HL-60 (cell line): ENCODE data around the gene RAMP3.

Experiments used
- DNase-seq, 2 experiments: peaks; one replicate each; pipeline ENCODE4 v3.0.0-alpha.2; 2010 to 2020; ENCODE audit warnings: low read depth in 1 of 2, low spot score in 1 of 2
- H3K27ac ChIP-seq: fragments of 250-450 bp; sonication (Bioruptor Pico); replicated peaks from 2 replicates; pipeline ENCODE4 v1.5.1; 2020; ENCODE audit warnings: mild to moderate bottlenecking, moderate library complexity
- H3K27me3 ChIP-seq: fragments of 250-450 bp; sonication (Bioruptor Pico); 2 replicates; pipeline ENCODE4 v1.5.1; 2021; ENCODE audit warnings: mild to moderate bottlenecking, moderate library complexity; ENCODE audit not compliant: insufficient read depth, poor library complexity, severe bottlenecking
- H3K4me3 ChIP-seq: replicated peaks from 2 replicates; pipeline ENCODE4 v1.5.1; 2011; ENCODE audit warnings: mild to moderate bottlenecking, control low read depth, low read length; ENCODE audit not compliant: insufficient read depth
- GABPA ChIP-seq: IDR thresholded peaks from 2 replicates; pipeline ENCODE4 v1.6.1; 2012; ENCODE audit warnings: low read depth
- POLR2AphosphoS5 ChIP-seq: IDR thresholded peaks from 2 replicates; pipeline ENCODE4 v1.6.1; 2012; ENCODE audit warnings: low read depth
- REST ChIP-seq: IDR thresholded peaks from 2 replicates; pipeline ENCODE4 v1.6.1; 2012; ENCODE audit warnings: low read depth; ENCODE audit not compliant: insufficient replicate concordance
- SPI1 ChIP-seq: IDR thresholded peaks from 2 replicates; pipeline ENCODE4 v1.6.1; 2012; ENCODE audit warnings: low read depth, mild to moderate bottlenecking, borderline replicate concordance
- TF ChIP-seq, protein P1 (sequence below): IDR thresholded peaks from one replicate; pipeline ENCODE4 v1.5.1; 2011; ENCODE audit warnings: low read length, control low read depth, inconsistent platforms; ENCODE audit not compliant: insufficient read depth

RAMP3 gene

DNA sequence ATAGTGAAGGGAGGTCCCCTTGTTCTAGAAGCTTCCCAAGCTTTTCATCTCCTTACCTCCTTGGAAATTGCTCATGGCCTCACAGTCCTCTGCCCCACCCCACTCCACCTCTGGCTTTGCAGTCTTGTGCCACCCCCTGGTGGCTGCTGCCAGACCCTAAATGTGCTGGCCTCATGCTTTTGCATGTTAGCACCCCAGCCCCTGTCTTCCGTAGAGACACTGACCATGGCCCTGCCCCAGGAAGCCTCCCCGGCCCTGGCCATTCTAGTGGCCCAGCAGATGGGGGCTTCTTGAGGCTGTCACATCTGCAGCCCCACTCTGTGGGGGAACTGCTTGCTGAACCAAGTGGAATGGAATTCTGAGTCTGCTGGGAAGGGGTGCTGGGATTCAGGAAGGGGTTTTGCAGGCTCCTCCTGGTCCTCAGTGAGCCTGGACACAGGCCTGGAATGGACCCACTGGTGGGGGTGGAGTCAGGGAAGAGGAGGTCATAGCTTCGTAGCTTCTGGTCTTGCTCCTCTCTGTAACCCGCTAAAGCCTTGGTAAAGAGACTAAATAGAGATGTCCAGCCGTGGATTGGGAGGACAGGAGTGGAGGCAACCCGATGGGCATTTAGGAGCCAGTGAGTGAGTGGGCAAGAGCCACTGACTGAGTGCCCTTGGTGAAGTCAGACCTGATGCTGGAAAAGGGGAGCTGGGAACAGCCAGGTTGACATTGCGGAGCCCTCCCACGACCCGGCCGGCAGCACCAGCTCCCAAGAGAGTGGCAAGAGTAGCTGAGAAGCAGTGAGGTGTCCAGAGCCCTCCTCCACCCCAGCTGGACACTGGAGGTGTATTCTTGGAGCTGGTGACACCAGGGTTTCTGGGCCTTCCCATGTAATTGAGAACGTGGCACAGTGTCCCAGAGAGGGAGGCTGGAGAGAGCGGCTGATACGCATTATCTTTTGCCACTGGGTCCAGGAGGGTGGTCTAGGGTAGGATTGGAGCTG is 20.9 kb downstream of the RAMP3 start:
- DNase-seq: peak in 1 of 2 experiments; percentile 13
- TF ChIP-seq GABPA: no peak
- TF ChIP-seq REST: no peak
- no peak for TF ChIP-seq SPI1
- no peak for TF ChIP-seq POLR2AphosphoS5
- TF ChIP-seq, protein P1, sequence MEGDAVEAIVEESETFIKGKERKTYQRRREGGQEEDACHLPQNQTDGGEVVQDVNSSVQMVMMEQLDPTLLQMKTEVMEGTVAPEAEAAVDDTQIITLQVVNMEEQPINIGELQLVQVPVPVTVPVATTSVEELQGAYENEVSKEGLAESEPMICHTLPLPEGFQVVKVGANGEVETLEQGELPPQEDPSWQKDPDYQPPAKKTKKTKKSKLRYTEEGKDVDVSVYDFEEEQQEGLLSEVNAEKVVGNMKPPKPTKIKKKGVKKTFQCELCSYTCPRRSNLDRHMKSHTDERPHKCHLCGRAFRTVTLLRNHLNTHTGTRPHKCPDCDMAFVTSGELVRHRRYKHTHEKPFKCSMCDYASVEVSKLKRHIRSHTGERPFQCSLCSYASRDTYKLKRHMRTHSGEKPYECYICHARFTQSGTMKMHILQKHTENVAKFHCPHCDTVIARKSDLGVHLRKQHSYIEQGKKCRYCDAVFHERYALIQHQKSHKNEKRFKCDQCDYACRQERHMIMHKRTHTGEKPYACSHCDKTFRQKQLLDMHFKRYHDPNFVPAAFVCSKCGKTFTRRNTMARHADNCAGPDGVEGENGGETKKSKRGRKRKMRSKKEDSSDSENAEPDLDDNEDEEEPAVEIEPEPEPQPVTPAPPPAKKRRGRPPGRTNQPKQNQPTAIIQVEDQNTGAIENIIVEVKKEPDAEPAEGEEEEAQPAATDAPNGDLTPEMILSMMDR: no peak
- Histone ChIP-seq H3K4me3 (no peak overlapping the region), H3K27ac (no peak overlapping the region), H3K27me3 (no peaks in the 10 kb centered on the region)

- Histone ChIP-seq H3K27ac (no peak overlapping the region), H3K27me3 (no peaks in the 10 kb centered on the region), H3K4me3 (no peak overlapping the region)
- no peak for DNase-seq
- no peak for TF ChIP-seq SPI1
- TF ChIP-seq REST: no peak
- TF ChIP-seq, protein P1: no peak
- TF ChIP-seq GABPA: no peak
- no peak for TF ChIP-seq POLR2AphosphoS5
Measured at GRCh38 chr7:45179666-45180065, 22.1 kb downstream of the RAMP3 start.

DNA sequence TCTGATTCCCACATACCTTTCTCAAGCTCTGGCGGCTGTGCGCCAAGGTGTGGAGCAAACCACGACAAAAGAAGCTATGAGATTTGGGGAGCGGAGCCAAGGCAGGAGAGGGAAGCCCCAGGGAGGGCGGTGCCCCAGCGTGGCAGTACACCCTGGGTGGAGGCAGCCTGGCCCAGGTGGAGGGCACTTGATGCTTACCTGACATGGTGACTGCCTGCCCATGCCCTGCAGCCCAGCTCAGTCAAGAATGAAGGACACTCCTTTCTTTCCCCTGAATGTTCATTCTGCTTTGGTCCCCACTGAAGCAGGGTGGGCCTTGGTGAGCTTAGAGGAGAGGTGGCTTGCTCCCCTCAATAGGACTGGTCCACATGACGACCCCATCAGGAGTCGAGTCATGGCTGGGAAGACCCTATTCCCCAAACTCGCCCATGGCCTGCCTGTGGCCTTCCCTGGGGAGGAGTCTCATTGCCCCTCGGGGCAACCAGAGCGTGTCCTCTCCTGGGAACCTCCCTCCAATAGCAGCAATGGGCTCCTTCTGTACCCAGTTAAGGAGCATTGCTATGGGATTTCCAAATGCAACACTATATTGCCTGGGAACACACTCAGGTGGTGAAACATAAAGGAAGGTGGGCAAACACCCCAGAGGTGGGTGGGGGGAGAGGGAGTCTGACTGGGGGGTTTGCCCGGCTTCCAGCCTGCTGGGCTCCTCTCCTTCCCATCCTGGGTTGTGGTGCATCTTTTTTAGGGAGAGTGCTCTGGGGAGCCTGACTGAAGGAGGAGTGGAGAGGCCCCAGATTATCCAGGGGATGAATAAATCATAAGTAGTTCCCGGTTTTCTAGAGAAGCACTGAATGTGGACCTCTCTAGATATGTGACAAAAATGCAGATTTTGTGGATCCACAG is 22.7 kb downstream of the RAMP3 start:
- TF ChIP-seq REST (no peak), GABPA (no peak), SPI1 (no peak), POLR2AphosphoS5 (no peak)
- TF ChIP-seq, protein P1: no peak
- H3K4me3 ChIP-seq: no peak overlapping the region
- no peaks in the 10 kb centered on the region for H3K27me3 ChIP-seq

More for the DNA sequence above, 22.7 kb downstream of the RAMP3 start:
- no peak for DNase-seq
- no peak overlapping the region for H3K27ac ChIP-seq
